A172 (cell line): ENCODE data around the gene ACTC1. TPM values are rescaled to one million over a fixed set of nuclear protein-coding genes. Genes with fewer than 3 reads are reported as not detected.
A peak's percentile ranks its signal among the peaks of the same experiment; 100 is the strongest.

Source experiments
- DNase-seq: peaks from one replicate; pipeline ENCODE4 v3.0.0-alpha.2; 2015; ENCODE audit warnings: low spot score
- total RNA-seq: library from RNA; depleted of rRNA; stranded (reverse); fragments of >200 nt; shearing (Covaris generic); gene quantifications from 2 replicates; pipeline ENCODE4 v1.2.3, GENCODE V29; 2014; rRNA removed

Gene ACTC1
- total RNA-seq, 1 experiment from 2014 or later: 0.03 TPM

- no peak for DNase-seq
Measured at GRCh38 chr15:34759347-34759746, 36.0 kb downstream of the ACTC1 start.

- DNase-seq: no peak
Measured at GRCh38 chr15:34757262-34757661, 38.1 kb downstream of the ACTC1 start.

- no peak for DNase-seq
Measured at GRCh38 chr15:34755419-34755773, 40.0 kb downstream of the ACTC1 start.

- DNase-seq: no peak
Measured at GRCh38 chr15:34754674-34755418, 40.5 kb downstream of the ACTC1 start, which contains the start of gene GJD2. Gene GJD2, minus strand, starts transcription at chr15:34754998. Its CDS starts 510 bp downstream, at chr15:34754488.

GRCh38 chr15:34754171-34754601, 41.2 kb downstream of the ACTC1 start:
- no peak for DNase-seq

GRCh38 chr15:34753236-34753894, 42.0 kb downstream of the ACTC1 start:
- peak; percentile 68 for DNase-seq

GRCh38 chr15:34749691-34750090, 45.7 kb downstream of the ACTC1 start:
- no peak for DNase-seq

Other genes starting within 250 kb of the ACTC1 start
- gene GOLGA8B, start 211.9 kb downstream of the ACTC1 start, total RNA-seq: 13.6 and 18.7 TPM in 2 replicates
- not detected in 2 replicates for gene GJD2, start 40.6 kb downstream of the ACTC1 start, total RNA-seq
- gene AQR, start 174.2 kb upstream of the ACTC1 start, total RNA-seq: 23.8 and 29.3 TPM in 2 replicates
- 15.3 and 15.7 TPM in 2 replicates for gene ZNF770, start 192.7 kb upstream of the ACTC1 start, total RNA-seq